Keratinocyte (primary cell): ENCODE results near the gene ZBTB20.

ENCODE experiments used
- CTCF ChIP-seq, 3 experiments: IDR thresholded peaks in 1 of 3; conservative IDR thresholded peaks in 1 of 3; optimal IDR thresholded peaks in 1 of 3; 2 replicates in 2 of 3; 3 replicates in 1 of 3; pipeline versions ENCODE3 to v1.5.1; 2011; ENCODE audit warnings: low read length in 3 of 3, mild to moderate bottlenecking in 3 of 3, moderate library complexity in 2 of 3, control low read depth in 1 of 3, inconsistent platforms in 1 of 3; ENCODE audit not compliant: insufficient read depth in 2 of 3; ENCODE audit errors: extremely low read depth in 1 of 3
- EZH2 ChIP-seq: IDR thresholded peaks from one replicate; pipeline ENCODE4 v1.6.1; 2012; ENCODE audit warnings: inconsistent platforms, mild to moderate bottlenecking, low read length, moderate library complexity

GRCh38 chr3:114401346-114401745 lies 745.7 kb downstream of the ZBTB20 start:
- TF ChIP-seq CTCF (optimal IDR thresholded peaks at IDR 0.05 in 1 of 3, IDR thresholded peaks at IDR 0.05 in 1 of 3, conservative IDR thresholded peaks at IDR 0.05 in 1 of 3; ENCODE audit: extremely low read depth in 1 of 3, insufficient read depth in 2 of 3, low read length in 3 of 3) (no peak), EZH2 (no peak)
